Measurements from ENCODE around the gene PUM2.

The PUM2 gene

GRCh38 chr2:20199633-20200270 lies 150.9 kb downstream of the PUM2 start:
- no peak for DNase-seq (ENCODE audit: low spot score)

GRCh38 chr2:20198796-20199632 lies 151.6 kb downstream of the PUM2 start:
- DNase-seq (ENCODE audit: low spot score), result no peak
